Measurements from ENCODE around the gene CDH23.

GRCh38 chr10:71715026-71715425 lies 318.3 kb downstream of the CDH23 start:
- TF ChIP-seq CTCF (IDR thresholded peaks at IDR 0.05) = no peak
- TF ChIP-seq POLR2A (IDR thresholded peaks at IDR 0.05) = no peak
- TF ChIP-seq EP300 (IDR thresholded peaks at IDR 0.05) = no peak
- no peak for TF ChIP-seq POLR2AphosphoS5 (IDR thresholded peaks at IDR 0.05)

All from suprapubic skin (tissue), 4 donors.